Measurements from ENCODE around the gene AGAP1. TPM values are rescaled to one million over a fixed set of nuclear protein-coding genes. Genes with fewer than 3 reads are reported as not detected.

Gene AGAP1
- total RNA-seq, 2 experiments from 2014 or later = 0.89 to 0.97 TPM

DNA sequence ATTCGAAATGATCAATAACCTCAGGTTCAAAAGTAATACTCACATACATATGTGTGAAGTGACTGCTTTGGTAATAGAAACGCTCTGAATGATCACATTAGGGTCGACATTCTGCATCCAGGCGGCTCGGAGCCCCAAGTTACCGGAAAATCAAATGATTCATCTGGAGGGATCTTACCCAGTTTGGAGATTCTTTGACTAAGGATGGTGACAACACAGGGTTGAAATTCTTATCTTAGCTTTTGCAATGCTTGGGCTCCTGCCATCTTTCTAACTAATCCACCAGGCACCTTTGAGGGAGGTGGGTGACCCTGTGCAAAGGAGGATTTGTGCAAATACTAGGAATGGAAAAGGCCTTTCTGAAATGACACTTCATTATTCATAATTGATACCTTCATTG, 663.5 kb downstream of the AGAP1 start:
- CTCF ChIA-PET = no interaction called here
- Mint-ChIP-seq H3K36me3 (ENCODE audit: low read depth) (no peaks in the 10 kb centered on the region), H3K27me3 (peaks cover 33% of the 10 kb centered on the region), H3K27ac (no peak overlapping the region), H3K4me3 (no peak overlapping the region), H3K9me3 (peaks cover 6% of the 10 kb centered on the region), H3K4me1 (no peaks in the 10 kb centered on the region)
- DNase-seq = no peak
- POLR2A ChIA-PET = no interaction called here

DNA sequence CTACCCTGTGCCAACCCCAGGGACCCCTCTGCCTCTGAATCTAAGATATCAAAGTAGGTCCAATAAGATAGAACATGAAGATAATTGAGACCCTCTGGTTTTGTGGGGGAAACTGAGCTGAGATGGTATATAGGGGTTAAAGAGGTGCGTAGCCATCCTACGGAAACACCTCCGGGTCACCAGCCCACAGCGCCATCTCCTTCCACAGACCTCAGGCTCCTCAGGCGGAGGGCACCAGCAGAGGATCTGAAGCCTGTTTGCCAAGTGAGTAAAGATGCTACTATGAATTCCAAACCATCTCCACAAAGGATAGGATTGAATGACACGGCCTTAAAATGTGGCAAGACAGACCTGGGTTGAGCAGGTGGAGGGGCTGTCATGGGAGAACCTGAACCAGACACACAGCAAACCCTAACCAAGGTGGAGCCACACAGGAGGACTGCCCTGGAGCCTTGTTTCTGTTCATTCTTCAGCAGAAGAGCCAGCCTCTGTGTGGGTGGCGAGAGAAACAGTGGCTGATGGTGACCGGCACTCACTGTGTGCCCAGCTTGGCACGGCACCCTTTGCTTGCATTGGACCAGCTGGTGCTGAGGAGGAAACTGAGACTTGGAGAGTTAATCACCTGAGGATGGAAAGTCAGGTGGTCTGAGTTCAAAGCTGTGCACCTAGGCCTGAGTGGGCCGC, 664.1 kb downstream of the AGAP1 start:
- H3K36me3 Mint-ChIP-seq (ENCODE audit: low read depth) = peaks cover 3% of the 10 kb centered on the region
- DNase-seq = no peak
- ChIA-PET POLR2A (no interaction called here), CTCF (interaction anchor here (0.6 kb wide), 1 partner anchor 189 kb away, joined by 3 read pairs; no protein-coding TSS in a partner anchor)
- peaks cover 37% of the 10 kb centered on the region for H3K27me3 Mint-ChIP-seq
- H3K4me1 Mint-ChIP-seq = no peaks in the 10 kb centered on the region
- no peak overlapping the region for H3K27ac Mint-ChIP-seq
- no peak overlapping the region for H3K4me3 Mint-ChIP-seq
- H3K9me3 Mint-ChIP-seq = peaks cover 3% of the 10 kb centered on the region

DNA sequence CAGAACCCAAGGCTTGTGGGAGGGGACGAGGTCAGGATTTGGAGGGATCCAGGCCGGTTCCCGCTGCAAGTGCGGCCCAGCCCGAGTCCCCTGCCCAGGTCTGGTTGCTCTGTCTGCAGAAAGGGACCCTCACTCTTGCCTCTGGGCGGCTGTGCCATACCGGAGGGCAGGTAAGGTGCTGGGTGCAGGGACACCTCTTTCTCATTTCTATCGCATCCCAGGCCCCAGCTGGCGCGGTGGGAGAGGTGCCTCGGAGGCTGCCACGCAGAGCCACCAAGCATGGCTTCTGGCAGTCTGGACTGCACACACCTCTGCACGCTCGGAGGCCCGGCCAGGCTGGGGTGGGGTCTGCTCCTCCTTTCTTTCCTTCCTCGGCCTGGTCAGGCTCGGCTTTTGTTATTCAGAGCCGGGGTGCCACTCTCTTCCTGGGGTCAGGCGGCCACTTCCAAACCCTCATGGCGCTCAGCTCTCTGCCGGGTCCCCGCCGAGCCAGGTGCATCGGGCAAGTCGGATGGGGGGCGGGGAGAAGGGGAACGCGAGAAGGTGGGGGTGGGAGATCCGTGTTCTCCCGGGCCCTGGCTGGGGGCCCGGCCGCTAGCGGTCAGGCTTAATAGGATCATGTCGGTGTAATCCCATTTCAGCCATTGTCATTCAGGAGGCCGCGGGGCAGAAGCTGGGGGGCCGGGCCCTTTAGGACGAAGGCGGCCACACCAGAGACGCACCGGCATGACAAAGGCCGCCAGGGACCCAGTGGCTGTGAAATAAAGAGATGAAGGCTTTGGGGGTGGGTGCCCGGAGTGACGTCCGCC, 665.3 kb downstream of the AGAP1 start:
- CTCF ChIA-PET = no interaction called here
- peaks cover 38% of the 10 kb centered on the region for H3K27me3 Mint-ChIP-seq
- DNase-seq = no peak
- H3K4me3 Mint-ChIP-seq = no peak overlapping the region
- peaks cover 2% of the 10 kb centered on the region for H3K9me3 Mint-ChIP-seq
- H3K4me1 Mint-ChIP-seq = no peaks in the 10 kb centered on the region
- H3K27ac Mint-ChIP-seq = no peak overlapping the region
- H3K36me3 Mint-ChIP-seq (ENCODE audit: low read depth) = peaks cover 3% of the 10 kb centered on the region
- POLR2A ChIA-PET = no interaction called here

DNA sequence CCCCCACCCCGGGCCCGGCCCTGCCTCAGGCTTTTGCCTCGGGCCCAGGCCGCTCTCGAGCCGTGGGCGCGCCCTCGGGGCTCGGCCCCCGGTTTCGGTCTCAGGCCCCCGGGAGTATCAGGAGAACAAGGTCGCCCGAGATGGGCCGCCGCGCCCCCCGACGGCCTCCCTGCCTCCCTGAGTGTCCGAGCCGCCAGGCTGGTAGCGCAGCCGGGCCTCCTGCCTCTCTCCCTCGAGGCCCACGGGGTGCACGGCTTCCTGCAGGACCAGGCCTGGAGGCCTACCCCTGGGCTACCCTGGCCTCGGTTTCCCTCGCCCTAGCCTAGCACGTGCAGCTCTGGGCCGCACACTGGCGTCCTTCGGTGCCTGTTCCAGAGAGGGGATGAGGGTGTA, 665.9 kb downstream of the AGAP1 start:
- peaks cover 1% of the 10 kb centered on the region for H3K4me1 Mint-ChIP-seq
- H3K27me3 Mint-ChIP-seq = peaks cover 36% of the 10 kb centered on the region
- no peak overlapping the region for H3K4me3 Mint-ChIP-seq
- H3K36me3 Mint-ChIP-seq (ENCODE audit: low read depth) = peaks cover 3% of the 10 kb centered on the region
- DNase-seq = no peak
- no peaks in the 10 kb centered on the region for H3K9me3 Mint-ChIP-seq
- ChIA-PET POLR2A (no interaction called here), CTCF (interaction anchor here (0.7 kb wide), 1 partner anchor 19 kb away, joined by 4 read pairs; no protein-coding TSS in a partner anchor)
- no peak overlapping the region for H3K27ac Mint-ChIP-seq

DNA sequence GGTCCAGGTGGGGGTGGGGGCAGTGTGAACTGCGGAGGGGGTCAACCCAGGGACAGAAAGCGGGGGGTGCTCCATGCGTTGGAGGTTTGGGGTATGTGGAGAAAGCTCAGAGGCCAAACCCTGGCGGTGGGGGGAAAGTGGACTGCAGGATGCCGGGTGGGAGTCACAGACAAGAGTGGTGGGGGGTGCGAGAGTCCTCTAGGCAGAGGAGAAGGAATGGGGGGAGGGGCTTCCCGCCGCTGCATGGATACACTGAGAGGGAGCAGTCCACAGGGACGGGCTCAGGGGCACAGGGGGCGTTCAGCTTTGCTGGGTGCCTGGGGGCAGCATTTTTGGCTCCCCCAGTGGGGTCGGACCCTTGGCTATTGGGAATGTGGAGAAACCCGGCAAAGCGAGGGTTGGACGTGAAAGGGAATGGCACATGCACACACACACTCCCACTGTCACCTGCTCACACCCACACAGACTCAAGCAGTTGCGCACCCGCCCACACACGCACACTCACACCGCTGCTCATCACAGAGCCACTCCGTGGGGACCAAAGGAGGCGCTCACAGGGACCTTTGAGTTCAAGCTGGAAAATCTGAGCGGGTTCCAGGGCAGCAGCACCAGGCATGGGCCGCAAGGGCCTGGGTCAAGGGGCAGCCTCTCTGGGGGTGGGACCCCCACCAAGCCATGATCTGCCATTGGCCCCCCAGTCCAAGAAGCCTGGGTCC, 666.7 kb downstream of the AGAP1 start:
- POLR2A ChIA-PET = no interaction called here
- no peak for DNase-seq
- H3K27me3 Mint-ChIP-seq = peaks cover 43% of the 10 kb centered on the region

DNA sequence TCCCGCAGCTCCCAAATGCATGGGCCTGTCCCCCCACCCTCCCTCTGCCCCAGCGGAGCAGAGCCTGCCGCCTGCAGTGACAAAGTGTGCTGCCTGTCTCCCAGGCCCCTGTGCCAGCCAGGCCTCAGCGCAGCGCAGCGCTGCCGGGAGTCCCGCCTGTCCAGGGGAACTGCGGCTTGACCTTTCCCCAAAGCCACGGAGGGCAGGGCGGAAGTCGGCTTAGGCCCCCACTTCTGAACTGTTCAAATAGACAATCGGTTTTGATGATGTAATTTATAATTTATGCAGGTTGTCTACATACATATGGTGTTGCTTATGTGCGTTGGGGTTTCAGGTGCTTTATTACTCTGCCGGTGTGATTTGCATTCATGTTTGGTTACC, 667.2 kb downstream of the AGAP1 start:
- no peaks in the 10 kb centered on the region for H3K9me3 Mint-ChIP-seq
- H3K27ac Mint-ChIP-seq = no peak overlapping the region
- H3K4me3 Mint-ChIP-seq = no peak overlapping the region
- CTCF ChIA-PET = no interaction called here
- H3K27me3 Mint-ChIP-seq = peaks cover 49% of the 10 kb centered on the region
- peaks cover 3% of the 10 kb centered on the region for H3K36me3 Mint-ChIP-seq (ENCODE audit: low read depth)
- POLR2A ChIA-PET = no interaction called here
- DNase-seq = no peak
- H3K4me1 Mint-ChIP-seq = peaks cover 1% of the 10 kb centered on the region

More for the DNA sequence above, 666.7 kb downstream of the AGAP1 start:
- Mint-ChIP-seq H3K36me3 (ENCODE audit: low read depth) (peaks cover 3% of the 10 kb centered on the region), H3K27ac (no peak overlapping the region), H3K4me3 (no peak overlapping the region), H3K4me1 (peaks cover 1% of the 10 kb centered on the region), H3K9me3 (no peaks in the 10 kb centered on the region)
- CTCF ChIA-PET = interaction anchor here (0.7 kb wide), 1 partner anchor 18 kb away, joined by 4 read pairs; no protein-coding TSS in a partner anchor

DNA sequence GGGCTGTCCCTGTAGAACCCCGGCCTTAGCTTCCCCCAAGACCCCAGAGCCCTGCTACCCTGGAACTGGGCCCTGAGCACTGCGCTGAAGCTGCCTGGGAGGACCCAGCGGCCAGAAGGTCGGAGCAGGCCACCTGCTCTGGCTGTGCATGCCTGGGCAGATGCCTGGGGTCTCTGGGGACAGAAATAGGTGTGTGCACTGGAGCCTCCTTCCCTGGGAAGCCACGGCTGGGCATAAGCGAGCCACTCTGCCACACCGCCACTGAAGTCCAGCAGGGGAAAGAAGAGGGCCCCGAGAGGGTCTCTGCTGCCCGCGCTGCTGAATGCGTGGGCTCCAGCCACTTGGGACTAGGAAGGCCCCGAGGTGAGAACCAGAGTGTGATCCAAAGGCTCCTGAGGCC, 667.7 kb downstream of the AGAP1 start:
- Mint-ChIP-seq H3K4me3 (no peak overlapping the region), H3K36me3 (ENCODE audit: low read depth) (peaks cover 3% of the 10 kb centered on the region), H3K27me3 (peaks cover 53% of the 10 kb centered on the region), H3K4me1 (peaks cover 3% of the 10 kb centered on the region), H3K27ac (no peak overlapping the region), H3K9me3 (no peaks in the 10 kb centered on the region)
- POLR2A ChIA-PET = no interaction called here
- CTCF ChIA-PET = no interaction called here
- DNase-seq = no peak

DNA sequence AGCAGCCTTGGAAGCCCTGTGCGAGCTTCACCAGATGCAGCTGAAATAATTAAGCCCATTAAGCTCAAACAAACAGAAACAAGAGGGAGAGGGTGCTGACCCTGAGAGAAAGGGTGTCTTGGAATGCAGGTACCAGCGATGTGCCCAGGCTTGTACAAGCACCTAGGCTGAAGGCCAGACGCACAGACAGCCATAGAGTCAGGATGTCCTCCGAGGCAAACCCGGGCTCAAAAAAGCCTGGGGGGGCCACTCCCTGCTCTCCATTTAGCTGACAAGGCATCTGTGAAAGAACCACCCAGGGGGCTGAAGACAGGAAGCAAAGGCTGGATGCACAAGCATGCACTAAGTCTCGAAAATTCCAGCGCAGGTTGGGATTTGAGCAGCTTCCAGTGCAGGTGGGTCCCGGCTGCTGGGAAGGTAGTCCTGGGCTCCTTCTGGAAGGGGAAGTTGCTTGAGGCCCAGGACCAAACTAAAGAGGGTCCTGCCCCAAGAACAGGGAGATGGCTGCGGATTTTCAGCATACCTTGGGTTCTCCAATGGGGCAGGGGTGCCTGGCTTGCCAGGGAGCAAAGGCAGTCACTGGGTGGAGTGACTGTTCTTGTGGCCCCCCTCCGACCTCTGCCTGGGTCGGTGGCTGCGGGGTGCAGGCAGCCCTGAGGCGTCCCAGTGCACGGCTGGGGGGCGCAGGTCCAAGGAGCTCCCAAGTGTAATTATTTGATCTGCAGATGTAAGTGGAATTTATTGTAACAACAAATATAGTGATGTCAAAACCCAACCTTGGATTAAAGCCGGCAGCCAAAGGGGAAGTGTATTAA, 668.4 kb downstream of the AGAP1 start:
- POLR2A ChIA-PET = no interaction called here
- DNase-seq = no peak
- Mint-ChIP-seq H3K27ac (peak overlapping the region; percentile 41), H3K36me3 (ENCODE audit: low read depth) (peaks cover 3% of the 10 kb centered on the region), H3K4me3 (no peak overlapping the region), H3K9me3 (no peaks in the 10 kb centered on the region), H3K4me1 (peaks cover 3% of the 10 kb centered on the region), H3K27me3 (peaks cover 58% of the 10 kb centered on the region)
- CTCF ChIA-PET = interaction anchor here (0.6 kb wide), 1 partner anchor 20 kb away, joined by 3 read pairs; no protein-coding TSS in a partner anchor

DNA sequence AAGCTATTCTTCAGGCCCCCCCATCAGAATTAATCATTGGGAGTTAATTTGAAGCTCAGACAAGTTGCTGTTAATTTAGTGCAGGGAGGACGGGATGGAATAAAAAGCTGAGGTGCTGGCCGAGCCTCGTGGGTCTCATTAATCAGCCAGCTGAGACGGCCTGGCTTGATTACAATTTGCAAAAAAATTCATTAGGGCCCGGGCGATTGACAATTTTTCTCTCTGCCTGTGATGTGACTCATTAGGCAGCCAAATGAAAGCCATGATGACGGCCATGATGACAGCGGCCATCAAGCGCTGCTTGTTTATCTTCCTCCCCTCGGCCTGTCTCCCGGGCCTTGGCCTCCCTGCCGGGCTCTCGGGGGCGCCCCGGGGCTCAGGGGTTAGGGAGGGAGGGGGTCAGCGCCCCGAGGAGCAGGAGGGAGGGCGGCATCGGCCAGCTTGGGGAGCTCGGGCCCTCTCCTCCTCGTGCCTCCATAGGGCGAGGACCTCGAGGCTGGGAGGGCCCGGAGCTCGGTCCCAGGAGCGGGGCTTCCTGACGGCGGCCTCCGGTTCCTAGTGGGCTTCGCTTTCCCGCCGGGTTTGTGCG, 669.1 kb downstream of the AGAP1 start:
- H3K27me3 Mint-ChIP-seq = peaks cover 54% of the 10 kb centered on the region
- peaks cover 3% of the 10 kb centered on the region for H3K36me3 Mint-ChIP-seq (ENCODE audit: low read depth)
- H3K9me3 Mint-ChIP-seq = no peaks in the 10 kb centered on the region
- peak overlapping the region; percentile 41 for H3K27ac Mint-ChIP-seq
- no peak overlapping the region for H3K4me3 Mint-ChIP-seq
- ChIA-PET POLR2A (no interaction called here), CTCF (no interaction called here)
- peaks cover 3% of the 10 kb centered on the region for H3K4me1 Mint-ChIP-seq
- no peak for DNase-seq

DNA sequence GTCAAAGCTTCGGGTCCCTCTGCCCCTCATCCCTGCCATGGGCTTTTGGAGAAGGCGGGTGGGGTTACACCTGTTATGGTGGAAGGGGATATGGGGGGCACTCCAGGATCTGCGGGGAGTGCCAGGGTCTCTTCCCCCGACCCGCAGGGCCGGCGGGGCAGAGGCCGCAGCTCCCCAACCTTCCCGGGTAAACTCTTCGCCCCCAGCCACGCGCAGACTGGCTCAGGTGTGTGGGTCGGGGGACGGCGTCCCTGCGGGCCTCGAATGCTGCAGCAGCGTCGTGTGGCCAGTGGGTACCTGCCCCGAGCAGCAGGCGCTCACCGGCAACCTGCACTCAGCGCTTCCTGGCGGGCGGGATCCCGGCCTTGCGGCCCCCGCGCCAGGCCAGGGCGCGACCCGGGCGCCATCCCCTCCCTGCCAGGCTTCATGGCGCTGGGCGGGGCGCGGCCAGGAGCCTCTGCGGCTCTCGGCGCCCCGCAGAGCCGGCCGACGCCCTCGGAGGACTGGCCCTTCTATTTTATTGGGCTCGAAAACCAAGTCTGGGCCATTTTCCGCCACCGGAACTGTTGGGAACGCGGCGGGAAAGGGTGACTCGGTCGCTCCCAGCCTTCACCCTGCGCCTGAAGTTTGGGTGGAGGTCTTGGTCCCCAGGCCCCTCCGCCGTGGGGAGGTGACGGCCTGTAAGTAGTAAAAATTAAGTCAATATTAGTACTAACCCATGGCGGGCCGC, 669.8 kb downstream of the AGAP1 start:
- ChIA-PET CTCF (no interaction called here), POLR2A (no interaction called here)
- H3K9me3 Mint-ChIP-seq = no peaks in the 10 kb centered on the region
- H3K36me3 Mint-ChIP-seq (ENCODE audit: low read depth) = peaks cover 3% of the 10 kb centered on the region
- H3K27me3 Mint-ChIP-seq = peaks cover 47% of the 10 kb centered on the region
- H3K4me3 Mint-ChIP-seq = no peak overlapping the region
- H3K27ac Mint-ChIP-seq = no peak overlapping the region
- peaks cover 3% of the 10 kb centered on the region for H3K4me1 Mint-ChIP-seq
- no peak for DNase-seq

DNA sequence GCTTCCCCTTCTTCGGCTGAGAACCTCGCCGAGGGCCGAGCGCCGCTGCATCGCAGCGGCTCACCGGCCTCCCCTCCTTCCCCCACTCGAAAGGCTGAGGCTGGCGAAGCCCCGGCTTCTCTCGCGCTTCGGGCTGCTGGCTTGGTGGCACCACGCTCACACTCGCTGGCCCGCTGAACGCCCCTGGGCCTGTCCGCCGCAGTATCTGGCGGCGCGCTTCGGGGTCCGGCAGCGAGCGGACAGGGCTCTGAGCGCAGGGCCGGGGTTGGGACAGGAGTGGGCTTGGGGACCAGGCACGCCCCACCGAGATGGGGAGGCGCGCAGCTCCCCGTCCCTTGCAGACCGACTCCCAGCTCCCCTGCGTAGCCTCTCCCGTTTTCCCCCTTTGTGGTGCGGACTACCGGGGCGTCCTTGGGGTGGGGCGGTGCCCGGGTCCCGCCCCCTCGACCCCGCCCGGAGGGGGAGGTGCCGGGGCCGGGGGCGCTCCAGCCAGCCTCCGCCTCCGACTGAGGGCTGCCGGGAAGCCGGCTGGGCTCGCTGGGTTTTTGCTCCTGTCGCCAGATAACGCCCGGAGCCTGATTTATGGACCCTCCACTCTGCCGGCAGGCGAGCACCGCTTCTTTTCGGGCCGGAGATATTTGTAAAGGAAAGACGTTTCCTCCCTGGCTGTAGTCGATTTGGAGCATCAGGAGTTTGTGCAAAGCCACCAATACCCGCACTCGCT, 670.5 kb downstream of the AGAP1 start:
- H3K27me3 Mint-ChIP-seq = peaks cover 49% of the 10 kb centered on the region
- H3K27ac Mint-ChIP-seq = peak overlapping the region; percentile 73
- peak overlapping the region; percentile 36 for H3K4me3 Mint-ChIP-seq
- ChIA-PET POLR2A (no interaction called here), CTCF (interaction anchor here (0.6 kb wide), 1 partner anchor 1221 kb away, joined by 3 read pairs; no protein-coding TSS in a partner anchor)
- H3K36me3 Mint-ChIP-seq (ENCODE audit: low read depth) = peaks cover 3% of the 10 kb centered on the region
- H3K9me3 Mint-ChIP-seq = no peaks in the 10 kb centered on the region
- H3K4me1 Mint-ChIP-seq = peaks cover 3% of the 10 kb centered on the region
- no peak for DNase-seq
